ENCODE results near the gene PPBP.

The PPBP gene

GRCh38 chr4:74023709-74024108 lies 35.7 kb upstream of the PPBP start:
- no peak for TF ChIP-seq CTCF (IDR thresholded peaks at IDR 0.05; ENCODE audit: low read length, missing control alignments)
- H3K4me3 ChIP-seq (replicated peaks; ENCODE audit: low read depth, low read length), result no peak overlapping the region
- no peak for DNase-seq (ENCODE audit: low read depth)

GRCh38 chr4:74021601-74022000 lies 33.6 kb upstream of the PPBP start:
- DNase-seq (ENCODE audit: low read depth), result no peak
- no peak overlapping the region for H3K4me3 ChIP-seq (replicated peaks; ENCODE audit: low read depth, low read length)
- TF ChIP-seq CTCF (IDR thresholded peaks at IDR 0.05; ENCODE audit: low read length, missing control alignments), result no peak

GRCh38 chr4:74018771-74019170 lies 30.8 kb upstream of the PPBP start:
- TF ChIP-seq CTCF (IDR thresholded peaks at IDR 0.05; ENCODE audit: low read length, missing control alignments), result no peak
- no peak for DNase-seq (ENCODE audit: low read depth)
- no peak overlapping the region for H3K4me3 ChIP-seq (replicated peaks; ENCODE audit: low read depth, low read length)

GRCh38 chr4:74018116-74018515 lies 30.1 kb upstream of the PPBP start:
- TF ChIP-seq CTCF (IDR thresholded peaks at IDR 0.05; ENCODE audit: low read length, missing control alignments), result no peak
- H3K4me3 ChIP-seq (replicated peaks; ENCODE audit: low read depth, low read length), result no peak overlapping the region
- no peak for DNase-seq (ENCODE audit: low read depth)

GRCh38 chr4:74016068-74016467 lies 28.1 kb upstream of the PPBP start:
- no peak for TF ChIP-seq CTCF (IDR thresholded peaks at IDR 0.05; ENCODE audit: low read length, missing control alignments)
- no peak overlapping the region for H3K4me3 ChIP-seq (replicated peaks; ENCODE audit: low read depth, low read length)
- DNase-seq (ENCODE audit: low read depth), result no peak

GRCh38 chr4:74015126-74015780 lies 27.3 kb upstream of the PPBP start:
- no peak overlapping the region for H3K4me3 ChIP-seq (replicated peaks; ENCODE audit: low read depth, low read length)
- no peak for TF ChIP-seq CTCF (IDR thresholded peaks at IDR 0.05; ENCODE audit: low read length, missing control alignments)
- DNase-seq (ENCODE audit: low read depth), result no peak

GRCh38 chr4:74014332-74014731 lies 26.3 kb upstream of the PPBP start:
- peak; percentile 37 for DNase-seq (ENCODE audit: low read depth)
- no peak for TF ChIP-seq CTCF (IDR thresholded peaks at IDR 0.05; ENCODE audit: low read length, missing control alignments)
- no peak overlapping the region for H3K4me3 ChIP-seq (replicated peaks; ENCODE audit: low read depth, low read length)
